Adrenal gland (tissue), 12 donors: Measurements from ENCODE around the gene TMEM163. TPM values are rescaled to one million over a fixed set of nuclear protein-coding genes. Genes with fewer than 3 reads are reported as not detected.

ENCODE experiments used
- DNase-seq, 7 donors: peaks; one replicate each; pipeline ENCODE4 v3.0.0-alpha.2; 2019 to 2020
- H3K27ac ChIP-seq, 5 donors: fragments of 200-600 bp; sonication (generic) in 4 of 5; 1 replicate in 3 of 5; 2 replicates in 2 of 5; pipeline versions ENCODE4 v1.5.1 to v1.8.0; 2016 to 2020; ENCODE audit warnings: mild to moderate bottlenecking in 1 of 5
- H3K27me3 ChIP-seq: fragments of 200-600 bp; 2 replicates; pipeline ENCODE4 v1.8.0; 2021
- H3K36me3 ChIP-seq, 2 donors: fragments of 200-600 bp; replicated peaks in 1 of 2; 1 replicate in 1 of 2; 2 replicates in 1 of 2; pipeline versions ENCODE4 v1.5.1 to v1.8.0; 2018 to 2022
- H3K4me1 ChIP-seq, 2 donors: fragments of 200-600 bp; replicated peaks in 1 of 2; 1 replicate in 1 of 2; 2 replicates in 1 of 2; pipeline versions ENCODE4 v1.5.1 to v1.8.0; 2018 to 2021
- H3K4me3 ChIP-seq, 4 donors: fragments of 200-600 bp; sonication (generic) in 3 of 4; one replicate each; pipeline ENCODE4 v1.5.1; 2016 to 2018
- H3K9me3 ChIP-seq, 3 donors: fragments of 200-600 bp; sonication (generic) in 1 of 3; replicated peaks in 1 of 3; 1 replicate in 2 of 3; 2 replicates in 1 of 3; pipeline versions ENCODE4 v1.5.1 to v1.8.0; 2016 to 2021
- POLR2A ChIP-seq, 2 donors: fragments of 450-650 bp; IDR thresholded peaks; one replicate each; pipeline ENCODE4 v1.6.1; 2017; ENCODE audit warnings: antibody characterized with exemption in 2 of 2, mild to moderate bottlenecking in 2 of 2, moderate library complexity in 1 of 2
- WGBS, 4 donors: extraction: QIAGEN DNeasy Blood & Tissue Kit in 2 of 4; methylation state at CpG; one replicate each; pipeline versions ENCODE4 v1.1.5 to v1.1.7; 2013 to 2017; 5-methylcytosine and 5-hydroxymethylcytosine counted together
- intact Hi-C, 2 donors: fragments of 100-400 bp; cut with DNase I; formaldehyde crosslinking; loops; one replicate each; pipeline versions ENCODE4 v1.14.1 to v1.15.0; 2022 to 2023
- polyA plus RNA-seq, 3 donors: library from polyadenylated mRNA; stranded (reverse); fragments of 200-250 nt in 2 of 3; fragments of 350-450 nt in 1 of 3; fragmentation: Illumina TruSeq in 1 of 3; extraction: RNeasy Lipid Tissue Mini Kit (QIAGEN cat#74804) in 1 of 3; gene quantifications; one replicate each; pipeline ENCODE4 v1.2.3, GENCODE V29; 2013 to 2014
- total RNA-seq, 9 donors: library from RNA; depleted of rRNA in 4 of 9; stranded (reverse); fragments of >200 nt in 4 of 9; fragments of 120-200 nt in 1 of 9; fragmentation: NEBNext Ultra II Directional in 1 of 9; extraction: Animal tissue kit (Norgen Biotek cat#: 25700) in 1 of 9; gene quantifications; one replicate each; pipeline versions ENCODE4 v1.1.0 to v1.2.4, GENCODE V29; 2013 to 2023
- TF ChIP-seq, protein P1 (sequence below), 6 experiments: fragments of 450-650 bp in 4 of 6; fragments of 200-600 bp in 2 of 6; sonication (generic) in 1 of 6; IDR thresholded peaks; 1 replicate in 5 of 6; 2 replicates in 1 of 6; pipeline versions ENCODE4 v1.5.1 to v1.8.0; 2016 to 2021; ENCODE audit warnings: antibody characterized with exemption in 6 of 6, mild to moderate bottlenecking in 2 of 6, moderate library complexity in 1 of 6
- donor health status: healthy with polysubstance abuse.
- donor health status: Bipolar disorder and iron deficiency.
- donor health status: DM: yes; HTN: yes; CAD: no.
- donor health status: DM: no; HTN: no; CAD: no.
- donor health status: DM: no; HTN: no; CAD: no.
- donor health status: DM: yes; HTN: yes; CAD: no.

The TMEM163 gene
- total and polyA plus RNA-seq, 12 donors: 3.6 to 21.6 (median 9.5) TPM

DNA sequence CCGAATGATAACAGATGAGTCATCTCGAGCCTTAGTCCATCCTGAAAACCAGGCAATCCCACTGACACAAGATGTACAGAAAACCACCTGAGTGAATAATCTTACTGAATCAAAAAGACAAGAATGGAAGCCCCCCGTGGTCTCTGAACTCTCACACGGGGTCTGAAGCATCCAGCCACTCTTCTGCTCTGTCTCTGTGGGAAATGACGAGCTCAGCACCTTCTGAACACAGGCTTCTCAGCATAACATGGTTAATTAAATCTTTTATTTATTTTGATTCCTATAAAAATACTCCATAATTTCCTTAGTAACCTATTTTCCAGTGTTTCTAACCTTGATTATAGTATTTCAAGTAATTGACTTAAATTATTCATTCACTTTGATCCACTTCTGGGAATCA lies 203.7 kb downstream of the TMEM163 start:
- no peak for TF ChIP-seq POLR2A (IDR thresholded peaks at IDR 0.05)
- TF ChIP-seq, protein P1, sequence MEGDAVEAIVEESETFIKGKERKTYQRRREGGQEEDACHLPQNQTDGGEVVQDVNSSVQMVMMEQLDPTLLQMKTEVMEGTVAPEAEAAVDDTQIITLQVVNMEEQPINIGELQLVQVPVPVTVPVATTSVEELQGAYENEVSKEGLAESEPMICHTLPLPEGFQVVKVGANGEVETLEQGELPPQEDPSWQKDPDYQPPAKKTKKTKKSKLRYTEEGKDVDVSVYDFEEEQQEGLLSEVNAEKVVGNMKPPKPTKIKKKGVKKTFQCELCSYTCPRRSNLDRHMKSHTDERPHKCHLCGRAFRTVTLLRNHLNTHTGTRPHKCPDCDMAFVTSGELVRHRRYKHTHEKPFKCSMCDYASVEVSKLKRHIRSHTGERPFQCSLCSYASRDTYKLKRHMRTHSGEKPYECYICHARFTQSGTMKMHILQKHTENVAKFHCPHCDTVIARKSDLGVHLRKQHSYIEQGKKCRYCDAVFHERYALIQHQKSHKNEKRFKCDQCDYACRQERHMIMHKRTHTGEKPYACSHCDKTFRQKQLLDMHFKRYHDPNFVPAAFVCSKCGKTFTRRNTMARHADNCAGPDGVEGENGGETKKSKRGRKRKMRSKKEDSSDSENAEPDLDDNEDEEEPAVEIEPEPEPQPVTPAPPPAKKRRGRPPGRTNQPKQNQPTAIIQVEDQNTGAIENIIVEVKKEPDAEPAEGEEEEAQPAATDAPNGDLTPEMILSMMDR (IDR thresholded peaks at IDR 0.05): no peak
- H3K9me3 ChIP-seq: no peaks in the 10 kb centered on the region
- no peak for DNase-seq
- WGBS, 4 donors: 71 to 90% (median 73%) methylated on average over 5 of the region's 5 CpGs
- H3K27me3 ChIP-seq: no peaks in the 10 kb centered on the region
- intact Hi-C loops: no loop called here
- H3K36me3 ChIP-seq: no peaks in the 10 kb centered on the region
- H3K4me3 ChIP-seq: no peak overlapping the region
- H3K27ac ChIP-seq: no peak overlapping the region
- H3K4me1 ChIP-seq: no peaks in the 10 kb centered on the region

DNA sequence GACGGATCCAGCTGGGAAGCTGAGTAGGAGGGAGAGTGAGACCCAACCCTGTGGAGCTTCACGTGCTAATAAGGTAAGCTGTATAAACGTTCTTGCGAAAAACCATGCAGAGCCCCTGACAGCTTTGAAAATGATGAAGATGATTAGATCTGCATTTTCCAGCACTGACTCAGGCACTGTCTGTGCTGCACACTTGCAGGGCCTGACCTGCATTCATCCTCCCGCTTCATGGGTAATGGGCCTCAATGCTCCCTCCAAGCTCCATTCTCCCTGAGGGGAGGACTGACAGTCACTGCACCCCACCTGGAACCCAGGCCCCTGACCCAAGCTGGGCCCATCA lies 205.4 kb downstream of the TMEM163 start:
- TF ChIP-seq, protein P1 (IDR thresholded peaks at IDR 0.05): no peak
- no peak for TF ChIP-seq POLR2A (IDR thresholded peaks at IDR 0.05)

DNA sequence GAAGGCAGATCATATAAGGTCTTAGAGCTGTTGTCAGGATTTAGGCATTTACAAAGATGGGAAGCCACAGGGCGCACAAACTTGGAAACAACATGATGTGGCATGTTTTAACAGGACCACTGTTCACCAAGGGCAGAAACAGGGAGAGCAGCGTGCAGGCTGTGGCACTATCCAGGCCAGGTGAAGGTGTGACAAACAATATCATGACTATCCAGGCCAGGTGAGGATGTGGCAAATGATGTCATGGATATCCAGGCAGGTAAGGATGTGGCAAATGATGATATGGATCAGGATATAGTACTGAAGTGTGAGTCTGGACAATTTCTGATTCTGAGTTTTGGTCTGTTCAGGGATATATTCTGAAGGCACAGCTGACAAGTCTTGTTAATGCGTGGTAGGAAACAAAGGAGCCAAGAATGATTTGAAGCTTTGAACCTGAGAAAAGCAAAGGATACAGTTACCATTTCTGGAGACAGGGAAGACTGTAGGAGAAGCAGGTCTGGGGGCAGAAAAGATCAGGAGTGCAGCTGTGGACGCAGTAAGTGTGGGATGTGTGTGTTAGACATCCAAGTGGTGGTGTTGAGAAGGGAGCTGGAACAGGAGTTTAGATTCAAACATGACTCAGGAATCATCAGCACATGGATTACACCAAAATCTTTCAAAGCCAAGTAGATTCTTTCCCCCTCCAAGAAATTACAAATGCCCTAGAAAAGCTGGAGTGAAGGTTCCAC lies 205.9 kb downstream of the TMEM163 start:
- Histone ChIP-seq H3K36me3 (no peaks in the 10 kb centered on the region), H3K27ac (no peak overlapping the region), H3K27me3 (no peaks in the 10 kb centered on the region), H3K9me3 (no peaks in the 10 kb centered on the region), H3K4me1 (no peaks in the 10 kb centered on the region), H3K4me3 (no peak overlapping the region)
- TF ChIP-seq POLR2A (IDR thresholded peaks at IDR 0.05): no peak
- TF ChIP-seq, protein P1 (IDR thresholded peaks at IDR 0.05): no peak
- DNase-seq: no peak
- WGBS, 4 donors: 78 to 93% (median 91%) methylated on average over 4 of the region's 4 CpGs
- intact Hi-C loops: no loop called here

More for the DNA sequence above, 205.4 kb downstream of the TMEM163 start:
- WGBS, 4 donors: 76 to 85% (median 79%) methylated on average over 5 of the region's 5 CpGs
- no peak overlapping the region for H3K27ac ChIP-seq
- H3K4me1 ChIP-seq: no peaks in the 10 kb centered on the region
- no peak overlapping the region for H3K4me3 ChIP-seq
- no peaks in the 10 kb centered on the region for H3K9me3 ChIP-seq
- no peaks in the 10 kb centered on the region for H3K27me3 ChIP-seq
- H3K36me3 ChIP-seq: no peaks in the 10 kb centered on the region
- intact Hi-C loops: no loop called here
- no peak for DNase-seq

DNA sequence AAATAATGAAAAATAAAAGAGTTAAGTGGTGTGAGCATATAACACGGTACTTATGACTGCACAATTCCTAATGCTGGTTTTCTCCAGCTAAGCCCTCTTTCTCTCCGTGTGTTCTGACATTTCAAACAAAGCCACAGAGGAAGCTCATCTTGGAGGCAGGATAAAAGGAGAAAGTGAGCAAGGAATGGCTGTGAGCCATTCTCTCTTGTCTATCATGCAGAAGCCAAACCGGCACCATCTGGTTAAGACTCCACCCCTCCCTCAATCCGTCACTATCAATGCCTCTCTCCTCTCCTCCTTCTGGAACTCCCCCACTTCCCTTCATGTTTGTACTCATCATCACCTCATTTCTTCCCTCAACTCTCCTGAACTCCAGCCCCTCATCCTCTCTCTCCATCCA lies 210.4 kb downstream of the TMEM163 start:
- TF ChIP-seq, protein P1 (IDR thresholded peaks at IDR 0.05): no peak
- no peak for TF ChIP-seq POLR2A (IDR thresholded peaks at IDR 0.05)
- H3K36me3 ChIP-seq: no peaks in the 10 kb centered on the region
- intact Hi-C loops: no loop called here
- H3K9me3 ChIP-seq: no peaks in the 10 kb centered on the region
- 53 to 69% (median 66%) methylated on average over 4 of the region's 4 CpGs for WGBS, 4 donors
- no peaks in the 10 kb centered on the region for H3K4me1 ChIP-seq
- no peak overlapping the region for H3K27ac ChIP-seq
- no peaks in the 10 kb centered on the region for H3K27me3 ChIP-seq
- no peak for DNase-seq
- no peak overlapping the region for H3K4me3 ChIP-seq
